ENCODE results near the gene DUSP7.

DNA sequence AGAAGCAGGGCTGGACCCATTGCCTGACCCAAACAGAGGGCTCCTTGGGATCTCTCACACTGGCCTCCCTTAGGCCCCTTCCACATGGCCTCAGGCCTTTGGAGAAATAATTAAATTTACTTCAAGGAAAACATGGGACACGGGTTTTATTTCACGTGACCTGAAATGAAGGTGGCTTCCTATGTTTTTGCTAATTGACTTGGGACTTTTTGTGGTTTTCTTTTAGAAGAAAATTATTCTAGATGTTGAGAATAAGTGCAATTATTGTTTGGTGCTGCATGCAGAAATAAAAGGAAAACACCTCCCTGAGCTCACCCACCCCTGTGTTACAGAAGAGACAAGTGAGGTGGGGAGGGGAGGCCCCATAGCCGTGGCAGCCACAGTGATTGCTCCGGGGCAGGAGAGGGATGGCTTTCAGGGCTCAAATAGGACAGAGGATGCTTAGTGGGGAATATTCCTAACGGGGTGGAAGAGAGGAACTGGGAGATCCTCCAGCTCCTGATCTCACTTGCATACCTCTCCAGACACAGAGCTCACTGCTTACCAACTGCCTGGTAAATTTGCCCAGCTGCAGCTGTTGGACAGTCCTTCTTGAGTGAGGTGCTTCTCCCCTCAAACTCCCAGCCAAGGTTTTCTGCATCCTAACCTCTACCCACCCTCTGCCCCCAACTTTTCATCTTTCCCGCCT, 31.5 kb downstream of the DUSP7 start:
- TF ChIP-seq ZNF561 (tag by site-specific recombination; IDR thresholded peaks at IDR 0.05; ENCODE audit: borderline replicate concordance): no peak
- TF ChIP-seq, protein P1, sequence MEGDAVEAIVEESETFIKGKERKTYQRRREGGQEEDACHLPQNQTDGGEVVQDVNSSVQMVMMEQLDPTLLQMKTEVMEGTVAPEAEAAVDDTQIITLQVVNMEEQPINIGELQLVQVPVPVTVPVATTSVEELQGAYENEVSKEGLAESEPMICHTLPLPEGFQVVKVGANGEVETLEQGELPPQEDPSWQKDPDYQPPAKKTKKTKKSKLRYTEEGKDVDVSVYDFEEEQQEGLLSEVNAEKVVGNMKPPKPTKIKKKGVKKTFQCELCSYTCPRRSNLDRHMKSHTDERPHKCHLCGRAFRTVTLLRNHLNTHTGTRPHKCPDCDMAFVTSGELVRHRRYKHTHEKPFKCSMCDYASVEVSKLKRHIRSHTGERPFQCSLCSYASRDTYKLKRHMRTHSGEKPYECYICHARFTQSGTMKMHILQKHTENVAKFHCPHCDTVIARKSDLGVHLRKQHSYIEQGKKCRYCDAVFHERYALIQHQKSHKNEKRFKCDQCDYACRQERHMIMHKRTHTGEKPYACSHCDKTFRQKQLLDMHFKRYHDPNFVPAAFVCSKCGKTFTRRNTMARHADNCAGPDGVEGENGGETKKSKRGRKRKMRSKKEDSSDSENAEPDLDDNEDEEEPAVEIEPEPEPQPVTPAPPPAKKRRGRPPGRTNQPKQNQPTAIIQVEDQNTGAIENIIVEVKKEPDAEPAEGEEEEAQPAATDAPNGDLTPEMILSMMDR (tag by site-specific recombination; IDR thresholded peaks at IDR 0.05): no peak
- TF ChIP-seq ZNF121 (tag by site-specific recombination; IDR thresholded peaks at IDR 0.05): no peak
- TF ChIP-seq ZNF211 (tag by site-specific recombination; IDR thresholded peaks at IDR 0.05; ENCODE audit: low read depth): no peak
- no peak for TF ChIP-seq ZNF701 (tag by site-specific recombination; IDR thresholded peaks at IDR 0.05)
- no peak for TF ChIP-seq ZNF654 (tag by site-specific recombination; IDR thresholded peaks at IDR 0.05; ENCODE audit: low read depth)
- TF ChIP-seq ZBTB17 (tag by site-specific recombination; IDR thresholded peaks at IDR 0.05): no peak
- no peak for TF ChIP-seq ZBTB26 (tag by site-specific recombination; optimal IDR thresholded peaks at IDR 0.05)
- no peak for TF ChIP-seq ZNF350 (tag by site-specific recombination; IDR thresholded peaks at IDR 0.05)
- TF ChIP-seq PRDM4 (tag by site-specific recombination; IDR thresholded peaks at IDR 0.05): no peak
- no peak for TF ChIP-seq HOXA7 (CRISPR knock-in tag; IDR thresholded peaks at IDR 0.05; ENCODE audit: borderline replicate concordance)

All from HEK293 (cell line).